A549 treated with CpdA at 1 μM for 4 hours (cell line): ENCODE data around the gene SETMAR. TPM values are rescaled to one million over a fixed set of nuclear protein-coding genes. Genes with fewer than 3 reads are reported as not detected.

Source experiments
- total RNA-seq: library from RNA; stranded (reverse); fragments of 200-300 nt; extraction: Qiagen RNA extraction; gene quantifications from 5 replicates; pipeline ENCODE4 v1.2.3, GENCODE V29; 2022; ENCODE audit warnings: low read depth

SETMAR gene
- 8.3 to 9.1 TPM (median 8.9 TPM) in 5 replicates for total RNA-seq

DNA sequence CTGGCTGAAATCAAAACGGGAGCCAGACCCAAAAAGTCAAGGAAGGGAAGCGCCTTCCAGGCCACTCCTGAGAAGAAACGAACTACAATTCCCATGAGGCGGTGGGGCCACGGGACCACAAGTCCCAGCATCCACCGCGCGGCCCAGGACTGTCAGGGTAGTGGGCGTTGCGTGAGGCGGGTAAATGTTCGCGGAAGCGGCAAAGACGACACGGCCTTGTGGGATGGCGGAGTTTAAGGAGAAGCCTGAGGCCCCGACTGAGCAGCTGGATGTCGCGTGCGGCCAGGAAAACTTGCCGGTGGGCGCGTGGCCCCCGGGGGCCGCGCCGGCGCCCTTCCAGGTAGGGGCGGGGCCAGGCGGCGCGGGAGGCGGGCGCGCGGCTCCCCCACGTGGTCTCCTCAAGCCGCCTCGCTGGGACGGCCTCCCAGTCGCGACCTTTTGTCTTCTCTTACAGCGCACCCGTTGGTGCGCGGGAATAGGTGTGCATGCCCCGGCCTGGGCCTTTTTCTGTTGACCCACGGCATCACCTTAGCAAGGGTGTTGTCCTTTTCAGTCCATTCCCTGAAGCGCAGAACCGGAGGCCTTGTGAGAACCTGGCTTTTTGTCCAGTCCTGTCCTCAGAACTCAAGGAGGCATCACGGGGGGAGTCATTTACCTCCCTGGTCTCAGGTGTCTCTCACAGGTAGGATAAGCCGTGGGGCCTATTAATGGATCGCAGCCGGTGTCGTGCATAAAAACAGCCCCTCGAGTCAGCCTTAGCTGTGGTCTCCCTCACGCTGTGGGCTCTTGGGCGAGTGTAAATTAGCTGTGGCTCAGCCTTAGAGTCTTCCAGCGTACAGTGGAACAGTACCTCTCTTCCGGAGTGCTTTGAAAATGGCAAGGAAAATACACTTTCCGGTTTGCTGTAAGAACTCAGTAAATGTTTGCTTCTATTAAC lies at the start of gene SETMAR:
SETMAR (plus strand) TSS at position 183 of the 937 bp plus-strand sequence; CDS start at position 185, 2 bp downstream.

Other genes with a start within 250 kb of the SETMAR start
- 20.4 to 21.8 TPM (median 21.7 TPM) in 5 replicates for gene SUMF1, start 163.9 kb downstream of the SETMAR start, total RNA-seq
- 4.9 to 7.8 TPM (median 6.1 TPM) in 5 replicates for gene ITPR1, start 190.0 kb downstream of the SETMAR start, total RNA-seq